GM11168 (cell line): Measurements from ENCODE around the gene TAF10.

Source experiments
- in situ Hi-C: fragments of 300-500 bp; cut with MboI; formaldehyde crosslinking; loops from one replicate; pipeline ENCODE4 v1.12.0; 2022; ENCODE audit warnings: low sequenced_read_pairs; ENCODE audit not compliant: unreplicated experiment

TAF10 gene

DNA sequence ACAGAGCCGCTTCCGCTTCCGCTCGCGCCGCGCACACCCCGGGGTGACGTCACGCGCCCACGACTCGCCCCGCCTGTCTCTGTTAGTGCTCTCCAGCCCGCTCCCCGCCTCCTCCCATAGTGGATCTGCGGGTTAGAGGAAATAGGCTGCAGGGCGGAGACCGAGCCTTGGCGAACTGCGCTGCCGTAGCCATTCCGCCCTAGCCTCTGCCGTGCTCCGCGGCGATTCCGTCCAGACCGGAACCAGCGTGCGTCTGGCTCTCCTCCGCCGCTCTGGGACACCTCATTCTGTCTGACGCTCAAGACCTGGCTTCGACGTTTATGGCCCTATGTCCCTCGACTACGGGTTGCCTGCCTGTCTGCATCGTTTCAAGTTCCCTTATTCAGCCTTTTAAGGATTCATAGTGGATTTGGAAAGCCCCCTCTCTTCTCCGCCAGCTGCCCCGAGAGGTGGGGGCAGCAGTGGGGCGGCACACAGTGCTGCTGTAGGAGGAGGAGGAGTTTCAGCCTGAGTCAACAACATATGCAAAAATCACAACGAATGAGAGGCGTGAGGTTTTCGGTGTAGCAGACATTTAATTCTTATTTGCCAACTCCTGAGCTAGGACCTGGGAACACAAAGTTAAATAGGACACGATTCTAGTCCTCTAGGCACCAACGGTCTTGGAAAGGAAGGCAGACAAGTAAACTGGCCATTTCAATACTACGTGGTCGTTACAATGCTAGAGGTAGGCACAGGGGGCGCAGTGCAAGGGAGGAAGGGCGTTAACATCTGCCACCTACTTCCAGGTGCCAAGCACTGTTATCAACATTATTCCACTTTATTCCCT lies at the start of gene TAF10:
Gene TAF10 (minus strand): TSS at position 4 of the 829 bp plus-strand sequence. CDS start 27 bp downstream, outside the sequence.
- in situ Hi-C loops, result no loop called here

DNA sequence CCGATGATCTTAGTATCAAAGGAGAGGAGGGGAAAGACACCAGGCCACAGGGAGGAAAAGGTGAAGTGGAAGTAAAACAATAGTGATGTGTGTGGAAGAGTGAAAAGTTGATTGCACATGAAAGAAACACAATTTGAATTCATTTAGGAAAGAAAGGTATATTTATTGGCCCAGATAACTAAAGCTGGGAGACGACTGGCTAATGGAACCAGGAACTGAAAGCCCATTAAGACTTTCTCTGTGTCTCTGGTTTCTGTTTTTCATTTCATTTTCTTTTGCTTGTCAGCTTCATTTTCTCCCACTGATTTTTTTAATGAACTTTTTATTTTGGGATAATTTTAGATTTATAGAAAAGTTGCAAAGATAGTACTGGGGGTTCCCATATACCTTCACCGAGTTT lies 48.7 kb upstream of the TAF10 start:
- in situ Hi-C loops, result no loop called here

DNA sequence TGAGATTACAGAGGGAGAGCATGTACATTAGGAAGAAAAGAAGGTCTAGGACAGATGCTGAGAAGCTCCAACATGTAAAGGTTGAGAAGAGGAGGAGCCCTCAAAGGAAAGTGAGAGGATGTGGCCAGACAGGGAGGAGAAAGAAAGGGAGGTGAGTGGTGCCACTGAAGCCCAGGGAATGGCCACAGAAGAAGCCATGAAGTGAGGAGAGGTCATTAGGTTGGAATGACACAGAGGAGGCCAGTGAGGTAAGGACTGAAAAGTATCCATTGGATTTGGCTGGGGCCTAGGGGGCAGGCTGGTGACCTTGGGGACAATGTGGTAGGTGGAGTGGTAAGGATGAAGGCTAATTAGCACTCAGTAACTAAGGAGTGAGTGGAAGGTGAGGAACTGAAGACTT lies 46.6 kb upstream of the TAF10 start:
- in situ Hi-C loops, result no loop called here

DNA sequence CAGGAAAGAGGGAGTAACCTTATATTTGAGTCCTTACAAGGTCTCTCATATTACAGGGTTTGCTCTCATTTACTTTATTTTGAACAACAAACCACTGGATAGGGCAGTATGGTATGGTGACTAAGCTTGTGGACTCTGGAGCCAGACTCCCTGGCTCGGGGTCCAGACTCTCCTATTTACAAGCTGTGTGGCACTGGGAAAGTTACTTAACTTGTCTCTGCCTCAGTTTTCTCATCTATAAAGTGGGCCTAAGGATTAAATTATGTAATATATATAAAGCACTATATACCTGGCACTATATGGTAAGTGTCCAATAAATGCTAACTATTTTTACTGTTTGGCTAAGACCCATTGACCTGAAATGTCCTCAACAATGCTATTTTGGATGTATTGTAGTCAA lies 45.3 kb upstream of the TAF10 start:
- in situ Hi-C loops, result no loop called here

DNA sequence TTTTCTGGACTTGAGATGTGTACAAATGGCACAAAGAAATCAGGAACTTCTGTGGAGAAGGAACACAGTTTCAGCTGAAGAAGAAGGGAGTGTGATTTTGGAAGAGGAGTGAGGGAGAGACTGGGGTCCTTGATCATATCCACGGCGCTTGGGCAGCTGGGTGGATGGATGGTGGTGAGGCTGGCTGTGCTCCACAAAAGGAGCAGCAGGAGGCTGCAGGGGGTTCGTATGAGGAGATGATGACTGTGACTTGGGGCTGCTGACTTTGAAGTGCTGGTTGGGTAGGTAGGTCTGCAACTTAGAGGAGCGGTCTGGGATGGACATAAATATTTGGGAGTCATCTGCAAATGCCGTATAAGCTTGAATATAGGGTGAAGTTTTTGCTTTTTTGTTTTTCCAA lies 44.9 kb upstream of the TAF10 start:
- in situ Hi-C loops, result no loop called here

DNA sequence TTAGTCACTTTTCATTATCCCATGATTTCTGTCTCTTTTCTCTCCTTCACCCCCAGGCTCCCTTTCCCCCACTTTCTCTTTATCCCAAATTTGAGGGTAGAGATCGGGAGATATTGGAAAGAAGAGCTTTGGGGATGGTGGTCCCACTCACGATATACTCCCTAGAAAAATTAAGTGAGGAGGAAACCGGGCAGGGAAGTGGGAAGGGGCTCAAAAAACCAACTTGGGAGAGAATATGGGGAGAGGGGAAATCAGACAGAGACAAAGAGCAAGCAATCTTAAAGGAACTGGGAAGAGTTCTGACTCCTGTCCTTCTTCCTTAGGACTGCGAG lies 44.5 kb upstream of the TAF10 start:
- in situ Hi-C loops, result no loop called here

DNA sequence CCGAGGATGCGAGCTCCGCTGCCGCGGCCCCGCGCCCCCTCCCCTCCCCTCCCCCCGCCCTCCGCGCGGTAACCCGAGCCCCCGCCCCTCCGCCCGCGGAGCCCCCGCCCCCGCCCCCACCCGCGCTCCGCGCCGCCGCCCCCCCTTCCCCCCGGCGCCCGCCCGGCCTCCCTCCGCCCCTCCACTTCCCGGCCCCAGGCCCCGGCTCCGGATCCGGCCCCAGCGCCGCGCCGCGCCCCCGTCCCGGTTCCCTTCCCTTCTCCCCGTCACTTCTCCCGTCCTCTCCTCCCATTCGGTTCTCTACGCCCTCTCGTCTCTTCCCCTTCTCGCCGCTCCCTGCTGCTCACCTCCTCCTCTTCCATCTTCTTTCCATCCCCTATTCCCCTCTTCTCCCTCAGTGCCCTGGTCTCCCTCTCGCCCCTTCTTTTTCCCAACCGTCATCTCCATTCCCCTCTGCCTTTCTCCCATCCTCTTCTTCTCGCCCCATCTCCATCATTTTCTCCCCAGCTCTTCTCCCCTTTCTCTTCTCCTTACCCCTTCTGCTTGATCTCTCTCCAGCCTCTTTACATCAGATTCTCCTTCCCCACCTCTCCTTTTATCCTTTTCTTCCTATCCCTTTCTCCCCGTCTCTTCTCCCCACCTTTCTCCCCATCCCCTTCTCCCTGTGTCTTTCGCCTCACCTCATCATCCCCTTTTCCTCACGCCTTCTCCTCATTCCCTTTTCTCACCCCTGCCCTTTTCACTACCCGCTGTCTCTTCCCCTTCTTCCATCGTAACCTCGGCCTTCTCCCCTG lies 44.0 kb upstream of the TAF10 start, which contains the start of gene DCHS1:
Gene DCHS1 (minus strand): TSS at position 20 of the 794 bp plus-strand sequence. CDS start 14,196 bp downstream, outside the sequence.
- in situ Hi-C loops, result no loop called here

DNA sequence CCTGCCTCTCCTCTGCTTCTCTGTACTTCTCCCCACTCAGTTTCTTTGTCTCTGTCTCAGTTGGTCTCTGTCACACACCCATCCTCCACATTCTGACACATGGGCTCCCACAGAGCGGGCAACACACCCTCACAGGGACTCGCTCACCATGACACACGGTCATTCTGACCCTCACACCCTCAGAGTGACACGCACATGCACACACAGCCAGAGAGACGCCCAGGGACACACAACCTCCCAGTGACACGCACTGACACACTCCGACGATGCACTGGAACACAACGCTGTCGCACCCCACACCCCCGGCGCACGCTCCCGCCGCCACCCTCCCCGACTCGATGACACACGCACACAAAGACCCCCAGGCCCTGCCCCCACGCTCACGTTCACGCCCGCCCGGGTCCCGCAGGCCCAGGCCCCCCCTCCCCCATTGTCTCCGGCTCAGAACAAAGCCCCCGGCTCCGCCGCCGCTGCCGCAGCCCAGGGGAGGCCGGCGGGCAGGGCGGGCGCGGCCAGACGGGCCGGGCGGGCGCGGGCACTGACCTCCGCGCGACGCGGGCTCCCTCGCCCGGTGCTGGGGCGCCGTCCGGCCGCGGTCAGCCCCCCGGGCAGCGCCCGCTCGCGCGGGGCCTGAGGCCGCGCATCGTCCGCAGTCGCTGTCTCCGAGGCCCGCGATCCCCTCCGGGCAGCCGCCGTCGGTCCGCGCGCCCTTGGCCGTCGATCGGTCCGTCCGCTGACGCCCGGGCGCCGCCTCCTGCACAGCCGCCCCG lies 43.2 kb upstream of the TAF10 start:
- in situ Hi-C loops, result no loop called here

DNA sequence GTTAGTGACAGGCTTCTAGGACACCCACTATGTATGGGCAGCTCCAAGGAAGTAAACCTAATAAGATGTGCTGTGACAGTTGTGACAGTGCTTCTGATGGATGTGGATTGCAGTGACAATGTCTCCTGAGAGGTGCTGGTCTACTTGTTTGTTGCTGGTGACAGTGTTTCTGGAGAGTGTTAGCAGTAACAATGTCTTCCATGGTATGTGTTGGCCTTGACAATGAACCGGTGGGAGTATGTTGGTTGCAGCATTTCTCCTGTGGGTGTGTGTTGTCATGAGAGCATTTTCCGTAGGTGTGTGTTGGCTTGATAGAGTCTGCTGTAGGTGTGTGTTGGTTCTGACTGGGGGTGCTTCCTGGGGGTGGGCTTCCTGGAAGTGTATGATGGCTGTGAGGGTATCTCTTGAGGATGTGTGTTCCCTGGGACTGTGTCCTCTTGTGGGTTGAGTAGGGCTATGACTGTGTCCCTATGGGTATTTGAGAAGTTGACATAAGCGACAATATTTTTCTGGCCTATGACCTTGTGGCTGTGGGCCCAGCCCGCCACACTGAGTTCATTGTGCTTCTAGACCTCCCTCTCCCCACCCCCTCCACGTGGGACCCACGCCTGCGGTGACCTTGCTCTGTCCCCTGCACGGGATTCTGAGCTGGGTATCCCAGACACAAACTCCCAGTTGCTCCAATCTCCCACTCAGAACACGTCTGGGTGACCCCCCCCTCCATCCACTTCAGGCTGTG lies 42.4 kb upstream of the TAF10 start:
- in situ Hi-C loops, result no loop called here

DNA sequence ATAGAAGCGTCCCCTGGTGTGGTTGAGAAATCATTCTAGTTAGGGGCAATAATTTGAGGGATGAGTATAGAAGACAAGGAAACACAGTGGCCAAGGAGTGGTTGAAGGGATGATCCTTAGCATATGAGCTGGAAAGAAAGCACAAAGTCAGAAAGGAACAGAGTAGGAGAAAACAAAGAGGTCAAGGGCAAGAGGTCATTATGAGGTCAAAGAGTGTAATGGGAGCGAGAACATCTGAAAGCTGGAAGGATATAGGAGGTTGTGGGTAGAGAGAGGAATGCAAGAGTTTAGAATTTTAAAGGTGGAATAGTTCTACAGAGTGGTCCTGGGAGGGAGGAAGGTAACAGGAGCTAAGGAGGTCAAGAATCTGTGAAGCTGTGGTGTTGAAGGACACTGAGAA lies 41.6 kb upstream of the TAF10 start:
- in situ Hi-C loops, result no loop called here

DNA sequence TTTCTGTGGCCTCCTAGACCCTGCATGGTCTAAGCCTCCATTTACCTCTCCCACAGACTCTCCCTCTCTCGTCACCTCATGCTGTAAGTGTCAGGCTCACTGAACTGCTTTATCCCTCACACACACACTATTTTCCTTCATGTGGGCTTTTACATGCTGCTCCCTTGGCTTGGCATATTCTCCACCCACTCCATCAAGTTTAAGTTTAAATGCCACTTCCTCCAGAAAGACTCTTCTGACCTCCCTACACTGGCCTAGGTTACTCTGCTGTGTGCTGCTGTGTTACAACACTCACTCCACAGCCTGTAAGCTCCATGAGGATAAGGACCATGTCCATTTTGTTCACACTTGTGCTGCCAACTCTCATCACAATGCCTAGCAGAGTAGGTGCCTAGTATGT lies 41.1 kb upstream of the TAF10 start:
- in situ Hi-C loops, result no loop called here

DNA sequence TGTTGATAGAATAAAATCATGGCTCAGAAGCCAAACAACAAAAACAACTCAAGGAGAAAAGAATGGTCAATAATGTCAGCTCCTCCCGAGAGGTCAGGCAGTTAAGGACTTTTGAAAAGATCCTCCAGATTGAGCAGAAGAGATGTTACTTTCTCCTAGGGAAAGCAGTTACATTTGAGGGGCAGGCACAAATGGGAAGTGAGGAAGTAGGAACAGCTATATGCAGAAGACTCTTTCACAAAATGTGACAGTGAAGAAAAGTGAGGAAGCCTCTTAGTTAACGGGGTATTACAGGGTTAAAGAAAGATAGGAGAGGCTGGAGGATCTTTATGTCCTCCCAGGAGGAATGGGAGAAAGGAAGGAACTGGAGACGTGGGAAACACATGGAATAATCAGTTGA lies 40.2 kb upstream of the TAF10 start:
- in situ Hi-C loops, result no loop called here

DNA sequence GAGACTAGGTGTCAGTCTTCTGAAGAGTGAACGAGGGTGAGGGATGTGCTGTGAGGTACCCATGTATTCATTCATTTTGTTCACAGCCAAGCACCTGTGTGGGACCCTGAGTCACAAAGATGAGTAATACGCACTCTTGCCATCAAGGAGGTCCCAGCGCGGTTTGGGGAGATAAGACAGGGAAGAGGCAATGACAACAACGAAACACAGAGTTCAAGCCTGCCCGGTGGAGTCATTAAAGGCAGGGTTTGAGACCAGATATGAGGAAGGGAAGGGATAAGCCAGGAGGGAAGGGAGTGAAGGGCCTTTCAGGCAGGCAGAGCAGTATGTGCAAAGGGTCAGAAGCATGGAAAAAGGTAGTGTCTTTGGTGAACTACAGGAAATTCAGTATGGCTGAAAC lies 39.0 kb upstream of the TAF10 start:
- in situ Hi-C loops, result no loop called here

DNA sequence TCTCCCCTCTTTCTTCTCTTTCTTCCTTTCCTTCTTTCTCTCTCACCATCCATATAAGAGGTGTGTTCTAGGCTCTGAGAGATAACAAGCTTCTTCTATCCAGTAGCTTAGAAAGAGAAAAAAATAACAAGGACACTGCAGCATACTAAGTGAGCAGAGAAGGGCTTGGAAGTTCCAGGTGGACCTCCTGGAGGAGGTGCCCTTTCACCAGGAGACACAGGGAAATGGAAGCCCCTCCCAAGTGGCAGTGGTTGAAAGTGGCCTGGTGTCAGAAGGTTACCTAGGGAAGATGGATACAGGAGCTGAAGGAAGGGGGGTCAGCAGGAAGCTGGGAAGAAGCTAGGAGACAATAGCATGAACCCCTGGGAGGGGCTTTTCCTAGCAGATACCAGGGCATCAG lies 38.1 kb upstream of the TAF10 start:
- in situ Hi-C loops, result no loop called here

DNA sequence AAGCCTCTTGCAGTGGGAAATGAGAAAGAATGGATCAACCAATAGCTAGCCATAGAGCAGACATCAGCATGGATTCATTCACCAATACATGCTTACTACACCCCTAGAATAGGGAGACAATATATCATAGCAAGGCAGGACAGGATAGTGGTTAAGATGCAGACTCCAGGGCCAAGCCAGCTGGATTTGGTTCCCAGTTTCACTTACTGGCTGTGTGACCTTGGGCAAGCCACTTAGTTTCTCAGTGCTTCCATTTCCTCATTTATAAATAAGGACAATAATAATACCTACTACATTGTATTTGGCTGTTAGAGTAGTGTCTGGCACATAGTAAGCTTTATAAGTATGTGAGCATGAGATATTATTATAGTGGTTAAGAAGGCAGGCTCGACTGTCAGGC lies 36.5 kb upstream of the TAF10 start:
- in situ Hi-C loops, result no loop called here

DNA sequence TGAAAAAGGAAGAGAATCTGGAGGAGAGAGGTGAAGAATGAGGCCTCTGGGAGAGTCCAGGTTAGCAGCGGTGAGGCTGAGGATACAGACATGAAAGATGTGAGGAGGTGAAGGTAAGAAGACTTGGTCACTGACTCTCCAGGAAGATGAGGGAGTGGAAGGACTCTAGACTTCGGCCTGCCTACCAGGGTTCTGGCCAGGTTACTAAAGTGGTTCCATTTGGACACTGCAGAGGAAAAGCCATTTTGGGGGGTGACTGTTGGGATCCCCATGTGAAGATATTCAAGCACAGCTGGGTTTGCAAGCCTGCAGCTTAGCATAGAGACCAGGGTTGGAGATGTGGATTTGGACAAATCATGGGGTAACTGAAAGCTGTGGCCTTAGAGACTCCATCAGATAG lies 35.8 kb upstream of the TAF10 start:
- in situ Hi-C loops, result no loop called here

DNA sequence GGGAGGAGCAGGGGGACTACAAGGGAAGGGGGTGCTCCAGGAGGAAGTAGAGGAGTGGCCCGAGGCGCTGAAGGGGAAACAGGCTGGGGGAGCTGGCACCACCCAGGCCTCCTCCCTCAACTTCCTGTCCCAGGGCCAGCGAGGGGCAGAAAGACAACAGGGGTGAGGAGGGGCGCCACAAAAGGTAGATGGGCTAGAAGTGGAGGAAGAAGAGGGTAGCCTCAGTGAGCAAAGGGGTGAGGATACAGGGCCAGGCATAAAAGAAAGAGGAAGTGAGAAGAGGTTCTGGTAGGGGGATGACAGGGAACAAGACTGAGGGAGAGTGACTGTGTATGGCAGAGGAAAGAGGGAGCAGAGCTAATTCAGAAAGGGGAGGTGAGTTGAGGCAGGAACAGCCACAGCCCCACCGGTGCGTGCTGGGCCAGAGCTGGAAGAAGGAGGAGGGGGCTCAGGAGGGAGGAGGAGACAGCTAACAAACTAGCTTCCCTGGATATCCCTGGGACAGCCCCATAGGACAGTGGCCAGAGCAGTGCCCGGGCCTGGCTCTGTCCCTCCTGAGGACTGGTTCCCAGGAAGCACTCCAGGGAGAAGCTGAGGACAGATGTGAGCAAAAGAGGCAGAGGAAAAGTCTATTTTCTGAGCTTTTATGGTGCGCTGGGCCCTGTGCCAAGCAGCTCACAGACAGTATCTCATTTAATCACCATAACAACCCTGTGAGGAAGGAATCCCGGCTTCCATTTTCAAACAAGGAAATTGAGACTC lies 35.1 kb upstream of the TAF10 start:
- in situ Hi-C loops, result no loop called here

DNA sequence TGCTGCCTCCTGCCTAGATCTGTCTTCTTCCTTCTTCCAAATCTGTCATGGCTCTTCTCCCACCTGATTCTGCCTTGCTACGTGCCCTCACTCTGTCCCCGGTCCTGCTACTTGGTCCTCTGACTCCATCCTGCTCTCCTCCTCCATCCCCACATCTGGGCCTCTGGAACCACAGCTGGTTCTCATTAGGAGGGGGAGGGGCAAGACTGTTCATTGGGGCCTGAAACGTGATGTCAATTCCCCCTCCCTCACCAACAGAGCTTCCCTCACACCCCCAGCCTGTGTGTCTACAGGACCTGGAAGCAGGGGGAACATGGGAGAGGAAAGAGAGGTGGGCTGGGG lies 34.5 kb upstream of the TAF10 start:
- in situ Hi-C loops, result no loop called here

DNA sequence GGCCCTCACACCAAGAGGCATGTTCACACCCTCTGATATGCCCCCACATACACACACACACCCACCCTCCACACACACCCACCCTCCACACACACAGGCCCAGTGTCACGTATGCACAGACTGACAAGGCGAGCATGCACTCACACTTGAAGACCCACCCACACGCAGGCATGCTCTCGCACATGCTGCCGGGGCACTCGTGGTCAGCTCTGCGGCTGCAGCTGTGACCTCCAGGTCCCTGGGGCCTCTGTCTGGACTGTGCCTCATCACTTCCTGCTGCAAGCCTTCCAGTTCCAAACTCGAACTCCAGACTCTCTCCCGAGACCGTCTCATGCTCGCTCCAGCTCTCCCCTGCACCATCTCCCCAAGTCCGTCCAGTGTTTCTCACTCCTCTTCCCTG lies 34.1 kb upstream of the TAF10 start:
- in situ Hi-C loops, result no loop called here

DNA sequence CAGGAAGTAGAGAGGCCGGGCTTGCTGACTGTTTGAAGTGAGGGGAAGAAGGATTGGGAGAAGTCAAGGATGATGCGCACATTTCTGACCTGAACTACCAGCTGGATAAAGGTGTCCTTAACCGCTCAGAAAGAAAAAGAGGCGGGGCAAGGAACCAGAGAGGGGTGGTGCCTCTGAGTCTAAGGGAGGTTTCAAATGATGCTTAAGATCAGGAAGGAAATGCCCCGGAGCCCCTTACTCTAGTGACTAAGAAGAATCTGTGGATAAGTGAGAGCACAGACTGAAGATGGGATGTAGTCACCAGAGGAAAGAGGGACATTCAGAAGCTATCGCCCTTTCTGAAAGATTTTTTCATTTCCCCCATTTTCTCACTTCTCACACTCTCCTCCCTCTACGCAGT lies 30.9 kb upstream of the TAF10 start:
- in situ Hi-C loops, result no loop called here
